Measurements from ENCODE around the gene DENND1A. TPM values are rescaled to one million over a fixed set of nuclear protein-coding genes. Genes with fewer than 3 reads are reported as not detected.

Gene DENND1A
- total RNA-seq, 3 donors from 2014 or later, result 18.4 to 21.3 (median 20.1) TPM

- no peaks in the 10 kb centered on the region for H3K27me3 ChIP-seq
- intact Hi-C loops (cut with DNase I; ENCODE audit: low total_unique reads), result no loop called here
These were observed 78.1 kb downstream of the DENND1A start for GRCh38 chr9:123851851-123852250.

GRCh38 chr9:123848447-123849085 is 81.4 kb downstream of the DENND1A start:
- Histone ChIP-seq H3K27me3 (no peaks in the 10 kb centered on the region), H3K4me3 (no peak overlapping the region), H3K36me3 (no peaks in the 10 kb centered on the region), H3K4me1 (no peaks in the 10 kb centered on the region), H3K9me3 (peaks cover 18 to 36% of the 10 kb centered on the region in 2 donors), H3K27ac (no peak overlapping the region)
- intact Hi-C loops (cut with DNase I; ENCODE audit: low total_unique reads), result no loop called here
- TF ChIP-seq POLR2AphosphoS5 (IDR thresholded peaks at IDR 0.05), result no peak
- TF ChIP-seq CTCF (IDR thresholded peaks at IDR 0.05), result no peak
- no peak for TF ChIP-seq POLR2A (IDR thresholded peaks at IDR 0.05)
- no peak for DNase-seq (ENCODE audit: low spot score in 2 of 2)

More at GRCh38 chr9:123851851-123852250, 78.1 kb downstream of the DENND1A start:
- TF ChIP-seq POLR2AphosphoS5 (IDR thresholded peaks at IDR 0.05) (no peak), POLR2A (IDR thresholded peaks at IDR 0.05) (no peak), CTCF (IDR thresholded peaks at IDR 0.05) (no peak)
- Histone ChIP-seq H3K27ac (no peak overlapping the region), H3K4me3 (no peak overlapping the region), H3K9me3 (peaks cover 7 to 13% of the 10 kb centered on the region in 2 donors), H3K4me1 (no peaks in the 10 kb centered on the region), H3K36me3 (no peaks in the 10 kb centered on the region)
- DNase-seq (ENCODE audit: low spot score in 2 of 2), result no peak

GRCh38 chr9:123846966-123847365 is 83.0 kb downstream of the DENND1A start:
- Histone ChIP-seq H3K4me3 (no peak overlapping the region), H3K4me1 (no peaks in the 10 kb centered on the region), H3K27ac (no peak overlapping the region), H3K36me3 (no peaks in the 10 kb centered on the region), H3K9me3 (peaks cover 18 to 41% of the 10 kb centered on the region in 2 donors), H3K27me3 (no peaks in the 10 kb centered on the region)
- no peak for TF ChIP-seq CTCF (IDR thresholded peaks at IDR 0.05)
- TF ChIP-seq POLR2A (IDR thresholded peaks at IDR 0.05), result no peak
- no peak for TF ChIP-seq POLR2AphosphoS5 (IDR thresholded peaks at IDR 0.05)
- no peak for DNase-seq (ENCODE audit: low spot score in 2 of 2)
- intact Hi-C loops (cut with DNase I; ENCODE audit: low total_unique reads), result no loop called here

- TF ChIP-seq POLR2AphosphoS5 (IDR thresholded peaks at IDR 0.05), result no peak
- no peak for TF ChIP-seq CTCF (IDR thresholded peaks at IDR 0.05)
- TF ChIP-seq POLR2A (IDR thresholded peaks at IDR 0.05), result no peak
- no peaks in the 10 kb centered on the region for H3K27me3 ChIP-seq
- no peaks in the 10 kb centered on the region for H3K4me1 ChIP-seq
- intact Hi-C loops (cut with DNase I; ENCODE audit: low total_unique reads), result no loop called here
- H3K4me3 ChIP-seq, result no peak overlapping the region
- peaks cover 18 to 41% of the 10 kb centered on the region in 2 donors for H3K9me3 ChIP-seq
- H3K36me3 ChIP-seq, result no peaks in the 10 kb centered on the region
- no peak overlapping the region for H3K27ac ChIP-seq
- no peak for DNase-seq (ENCODE audit: low spot score in 2 of 2)
These were observed 86.2 kb downstream of the DENND1A start for GRCh38 chr9:123843703-123844102.

GRCh38 chr9:123835821-123836220 is 94.1 kb downstream of the DENND1A start:
- Histone ChIP-seq H3K9me3 (peaks cover 0 to 6% of the 10 kb centered on the region in 2 donors), H3K27ac (no peak overlapping the region), H3K36me3 (no peaks in the 10 kb centered on the region), H3K4me1 (no peaks in the 10 kb centered on the region), H3K27me3 (no peaks in the 10 kb centered on the region), H3K4me3 (no peak overlapping the region)
- no peak for DNase-seq (ENCODE audit: low spot score in 2 of 2)
- TF ChIP-seq CTCF (IDR thresholded peaks at IDR 0.05), result no peak
- no peak for TF ChIP-seq POLR2AphosphoS5 (IDR thresholded peaks at IDR 0.05)
- TF ChIP-seq POLR2A (IDR thresholded peaks at IDR 0.05), result no peak
- intact Hi-C loops (cut with DNase I; ENCODE audit: low total_unique reads), result no loop called here
